Measurements from ENCODE around the gene GRM7.

GRCh38 chr3:7700977-7701376 lies 840.1 kb downstream of the GRM7 start:
- TF ChIP-seq EZH2 (IDR thresholded peaks at IDR 0.05; ENCODE audit: borderline replicate concordance, low read depth, low read length, poor library complexity, severe bottlenecking) = no peak
- TF ChIP-seq, protein P1, sequence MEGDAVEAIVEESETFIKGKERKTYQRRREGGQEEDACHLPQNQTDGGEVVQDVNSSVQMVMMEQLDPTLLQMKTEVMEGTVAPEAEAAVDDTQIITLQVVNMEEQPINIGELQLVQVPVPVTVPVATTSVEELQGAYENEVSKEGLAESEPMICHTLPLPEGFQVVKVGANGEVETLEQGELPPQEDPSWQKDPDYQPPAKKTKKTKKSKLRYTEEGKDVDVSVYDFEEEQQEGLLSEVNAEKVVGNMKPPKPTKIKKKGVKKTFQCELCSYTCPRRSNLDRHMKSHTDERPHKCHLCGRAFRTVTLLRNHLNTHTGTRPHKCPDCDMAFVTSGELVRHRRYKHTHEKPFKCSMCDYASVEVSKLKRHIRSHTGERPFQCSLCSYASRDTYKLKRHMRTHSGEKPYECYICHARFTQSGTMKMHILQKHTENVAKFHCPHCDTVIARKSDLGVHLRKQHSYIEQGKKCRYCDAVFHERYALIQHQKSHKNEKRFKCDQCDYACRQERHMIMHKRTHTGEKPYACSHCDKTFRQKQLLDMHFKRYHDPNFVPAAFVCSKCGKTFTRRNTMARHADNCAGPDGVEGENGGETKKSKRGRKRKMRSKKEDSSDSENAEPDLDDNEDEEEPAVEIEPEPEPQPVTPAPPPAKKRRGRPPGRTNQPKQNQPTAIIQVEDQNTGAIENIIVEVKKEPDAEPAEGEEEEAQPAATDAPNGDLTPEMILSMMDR (conservative IDR thresholded peaks at IDR 0.05; ENCODE audit: low read depth, low read length) = no peak

Measured in A673 (cell line).